Left ventricle myocardium superior (tissue), 1 donor: ENCODE data around the gene NPSR1. TPM values are rescaled to one million over a fixed set of nuclear protein-coding genes. Genes with fewer than 3 reads are reported as not detected.
"Not testable (repeated sequence)": the region's sequence is repeated elsewhere in the genome, so short reads cannot be mapped to it uniquely, and the experiment has no call there.

ENCODE experiments used
- ATAC-seq: fragments of 200-7000 bp; cut with Tn5 transposase; one replicate; pipeline ENCODE4 v1.9.1; 2020; ENCODE audit warnings: mild to moderate bottlenecking, moderate library complexity
- DNase-seq: peaks from one replicate; pipeline ENCODE4 v3.0.0-alpha.2; 2020
- intact Hi-C: fragments of 100-400 bp; cut with micrococcal nuclease; formaldehyde crosslinking; loops from one replicate; pipeline ENCODE4 v1.11.0; 2022
- total RNA-seq: library from RNA; stranded (reverse); fragmentation: NEBNext Ultra II Directional; extraction: Animal tissue kit (Norgen Biotek cat#: 25700); gene quantifications from one replicate; pipeline ENCODE4 v1.2.1, GENCODE V29; 2021
- donor health status: DM: no; HTN: yes; CAD: no; lungs with severe emphysema.

The NPSR1 gene
- total RNA-seq, 1 donor from 2014 or later: not detected

DNA sequence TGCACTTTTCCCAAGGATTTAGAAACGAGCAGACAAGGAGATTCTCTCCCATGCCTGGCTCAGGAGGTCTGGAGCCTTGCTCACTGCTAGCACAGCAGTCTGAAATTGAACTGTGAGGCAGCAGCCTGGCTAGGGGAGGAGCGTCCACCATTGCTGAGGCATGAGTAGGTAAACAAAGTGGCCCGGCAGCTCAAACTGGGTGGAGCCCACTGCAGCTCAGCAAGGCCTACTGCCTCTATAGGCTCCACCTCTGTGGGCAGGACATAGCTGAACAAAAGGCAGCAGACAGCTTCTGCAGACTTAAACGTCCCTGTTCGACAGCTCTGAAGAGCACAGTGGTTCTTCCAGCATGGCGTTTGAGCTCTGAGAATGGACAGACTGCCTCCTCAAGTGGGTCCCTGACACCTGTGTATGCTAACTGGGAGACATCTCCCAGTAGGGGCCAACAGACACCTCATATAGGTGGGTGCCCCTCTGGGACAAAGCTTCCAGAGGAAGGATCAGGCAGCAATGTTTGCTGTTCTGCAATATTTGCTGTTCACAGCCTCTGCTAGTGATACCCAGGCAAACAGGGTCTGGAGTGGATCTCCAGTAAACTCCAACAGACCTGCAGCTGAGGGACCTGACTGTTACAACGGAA is 156.3 kb downstream of the NPSR1 start:
- intact Hi-C loops, ATAC-seq, DNase-seq: not testable (repeated sequence)

DNA sequence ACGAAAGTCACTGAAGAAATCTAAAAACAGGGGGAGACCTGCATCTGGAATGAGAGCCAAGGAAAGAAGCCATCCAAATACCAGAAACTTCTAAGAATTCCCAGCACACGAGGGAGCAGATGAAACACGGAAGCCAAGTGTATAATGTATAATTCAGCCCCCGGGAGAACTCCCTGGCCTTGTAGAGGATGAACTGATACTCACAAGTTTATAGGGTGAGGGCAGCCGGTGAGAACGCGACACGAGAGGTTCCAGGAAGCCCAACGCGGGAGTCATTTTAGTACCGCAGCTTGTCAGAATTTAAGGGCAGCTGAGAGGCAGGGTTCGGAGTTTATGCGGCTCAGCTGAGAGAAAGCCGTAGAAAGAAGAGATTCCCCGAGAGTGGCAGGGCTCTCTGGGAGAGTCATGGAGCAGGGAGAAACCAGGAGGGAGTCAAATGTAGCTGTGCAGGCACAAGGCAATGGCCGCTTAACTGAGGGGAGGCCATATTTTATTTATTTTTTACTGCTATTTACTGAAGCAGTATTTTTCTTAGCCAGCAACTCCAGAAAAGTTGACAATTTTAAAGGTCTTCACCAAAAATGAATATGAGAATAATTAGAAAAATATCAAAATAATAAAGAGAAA is 164.0 kb downstream of the NPSR1 start:
- ATAC-seq: no peak
- intact Hi-C loops: no loop called here
- no peak for DNase-seq

DNA sequence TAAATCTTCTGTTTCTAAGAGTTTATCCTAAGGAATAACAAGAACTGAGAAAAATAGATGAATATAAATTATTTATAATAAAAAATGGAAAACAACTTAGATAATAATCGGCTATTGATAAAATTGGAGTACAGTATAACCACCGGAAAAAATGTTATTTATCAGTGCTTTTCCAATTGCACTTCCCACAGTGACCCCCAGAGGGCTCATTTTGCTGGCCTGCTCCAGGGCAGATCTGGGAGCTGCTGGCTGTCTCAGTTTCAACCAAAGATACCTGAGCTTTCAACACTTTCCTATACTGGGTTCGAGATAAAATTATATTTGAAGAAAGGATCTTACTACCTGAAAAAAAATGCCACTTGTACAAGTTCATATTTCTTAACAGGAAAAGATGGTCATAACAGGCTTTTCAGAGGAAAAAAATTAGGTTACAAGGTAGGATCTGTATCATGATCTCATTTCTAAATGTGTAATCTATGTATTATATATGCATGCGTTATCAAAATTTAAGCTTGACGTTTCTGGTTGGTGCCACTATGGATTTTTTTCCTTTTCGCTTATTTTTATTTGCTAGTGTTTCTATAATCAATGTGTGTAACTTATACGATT is 165.7 kb downstream of the NPSR1 start:
- intact Hi-C loops: no loop called here
- ATAC-seq: peak; percentile 42

GRCh38 chr7:34825221-34825620 is 167.2 kb downstream of the NPSR1 start:
- ATAC-seq: no peak
- DNase-seq: no peak
- intact Hi-C loops: no loop called here

More for the DNA sequence above, 165.7 kb downstream of the NPSR1 start:
- peak; percentile 33 for DNase-seq

GRCh38 chr7:34830390-34830789 is 172.4 kb downstream of the NPSR1 start:
- DNase-seq (no peak), ATAC-seq (no peak)
- intact Hi-C loops: no loop called here

- intact Hi-C loops: no loop called here
- ATAC-seq (no peak), DNase-seq (no peak)
Observed at GRCh38 chr7:34831436-34831835, 173.4 kb downstream of the NPSR1 start.

- no peak for ATAC-seq
- DNase-seq: no peak
- intact Hi-C loops: no loop called here
Observed at GRCh38 chr7:34832020-34832419, 174.0 kb downstream of the NPSR1 start.

- no peak for ATAC-seq
- intact Hi-C loops: no loop called here
- DNase-seq: no peak
Observed at GRCh38 chr7:34835901-34836600, 178.0 kb downstream of the NPSR1 start.

- intact Hi-C loops: no loop called here
- ATAC-seq (no peak), DNase-seq (no peak)
Observed at GRCh38 chr7:34837316-34837715, 179.3 kb downstream of the NPSR1 start.

DNA sequence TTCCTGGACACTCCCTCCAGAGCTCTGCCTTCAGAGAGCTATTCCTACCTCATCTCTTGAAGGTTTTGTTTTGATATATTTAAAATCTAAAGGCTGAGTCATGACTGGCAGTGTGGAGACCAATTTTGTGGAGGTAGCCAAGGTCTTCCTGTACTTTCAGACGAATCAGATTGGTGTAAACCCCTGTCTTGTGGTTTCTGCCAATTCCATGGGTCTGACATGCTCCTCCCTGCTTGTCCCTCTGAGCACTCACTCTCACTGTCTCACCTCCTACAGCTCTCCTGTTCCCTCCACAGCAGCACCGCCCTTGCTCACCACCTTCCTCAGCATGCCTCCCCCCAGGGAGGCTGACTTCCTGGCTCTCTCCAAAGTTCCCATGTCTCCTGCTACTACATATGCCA is 179.8 kb downstream of the NPSR1 start:
- ATAC-seq (no peak), DNase-seq (no peak)
- intact Hi-C loops: no loop called here

DNA sequence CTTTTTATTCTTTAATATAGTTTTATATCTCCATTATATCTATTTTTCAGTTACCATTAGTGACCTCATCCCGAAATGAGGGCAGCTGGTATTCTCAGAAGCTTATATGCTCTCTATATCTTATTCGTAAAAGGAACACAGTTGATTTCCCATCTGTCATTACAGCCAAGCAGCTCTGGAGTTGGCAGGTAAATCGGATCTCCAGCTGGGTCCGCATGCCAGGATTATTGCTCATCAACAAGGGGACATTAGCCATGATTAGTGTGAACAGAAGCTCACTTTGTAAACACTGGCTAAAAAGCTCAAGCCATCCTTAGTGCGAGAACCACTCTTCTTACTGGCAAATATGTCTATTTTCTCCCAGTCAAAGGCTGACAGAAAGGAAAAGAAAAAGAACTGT is 180.3 kb downstream of the NPSR1 start:
- intact Hi-C loops: no loop called here
- no peak for ATAC-seq
- no peak for DNase-seq

- no peak for ATAC-seq
- intact Hi-C loops: no loop called here
- no peak for DNase-seq
Observed at GRCh38 chr7:34839645-34840044, 181.6 kb downstream of the NPSR1 start.

- DNase-seq (no peak), ATAC-seq (no peak)
- intact Hi-C loops: no loop called here
Observed at GRCh38 chr7:34840176-34840785, 182.3 kb downstream of the NPSR1 start.

DNA sequence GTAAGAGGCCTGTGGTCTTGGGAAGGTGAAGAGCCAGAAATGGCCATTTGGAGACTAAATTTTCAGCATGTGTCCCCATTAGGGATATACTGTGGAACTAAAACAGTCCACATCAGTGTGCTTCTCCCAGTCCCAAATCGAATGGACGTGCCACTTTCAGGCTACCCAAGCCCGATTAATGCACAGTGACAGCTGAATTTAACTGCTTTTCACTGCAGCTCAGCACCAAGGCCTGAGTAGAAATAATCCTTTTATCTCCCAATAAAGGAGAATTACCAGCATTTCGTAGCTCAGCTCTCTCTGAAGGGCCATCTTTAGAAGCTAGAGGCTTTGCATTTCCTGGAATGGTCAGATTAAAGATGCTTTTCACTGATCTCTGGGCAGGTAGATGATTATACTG is 183.3 kb downstream of the NPSR1 start:
- no peak for ATAC-seq
- no peak for DNase-seq
- intact Hi-C loops: no loop called here

- intact Hi-C loops: no loop called here
- no peak for DNase-seq
- ATAC-seq: no peak
Observed at GRCh38 chr7:34842782-34843181, 184.8 kb downstream of the NPSR1 start.

DNA sequence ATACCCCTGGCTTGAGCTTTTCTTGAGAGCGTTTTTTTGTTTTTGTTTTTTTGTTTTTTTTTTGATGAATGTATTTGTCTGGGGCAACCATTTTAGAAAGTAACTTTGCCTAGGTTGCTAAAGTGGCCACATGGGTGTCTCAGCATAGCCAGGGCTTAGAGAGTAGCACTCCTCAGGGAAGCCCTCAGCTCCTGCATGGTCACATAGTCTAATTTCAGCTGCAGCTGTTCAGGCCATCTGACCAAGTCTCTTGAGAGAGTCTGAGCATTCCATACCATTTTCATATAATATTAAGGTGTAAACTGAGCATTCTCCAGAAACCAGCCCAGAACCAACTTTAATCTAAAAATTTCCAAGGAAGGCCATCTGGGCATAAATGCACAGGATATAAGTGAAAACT is 186.4 kb downstream of the NPSR1 start:
- ATAC-seq: no peak
- intact Hi-C loops: no loop called here
- DNase-seq: no peak

GRCh38 chr7:34844936-34845665 is 187.1 kb downstream of the NPSR1 start:
- ATAC-seq (no peak), DNase-seq (no peak)
- intact Hi-C loops: no loop called here

GRCh38 chr7:34845666-34846361 is 187.8 kb downstream of the NPSR1 start:
- DNase-seq (no peak), ATAC-seq (no peak)
- intact Hi-C loops: no loop called here

DNA sequence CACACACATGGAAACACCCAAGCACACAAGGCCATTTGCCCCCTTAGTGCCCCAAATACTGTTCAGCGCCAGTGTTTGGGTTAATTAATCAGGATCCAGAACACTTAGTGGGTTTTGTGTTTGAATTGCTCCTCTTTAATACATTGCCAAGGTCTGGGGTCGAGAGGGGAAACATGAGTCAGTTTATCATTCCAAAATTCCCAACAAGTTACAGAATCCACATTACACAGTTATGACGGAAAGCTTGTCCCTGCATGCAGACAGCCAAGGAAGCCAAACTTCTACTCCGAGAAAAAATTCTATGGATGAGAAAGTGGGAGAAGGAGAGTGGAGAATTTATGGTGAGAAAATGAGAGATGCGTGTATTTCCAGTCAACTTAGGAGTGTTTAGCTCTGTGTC is 189.0 kb downstream of the NPSR1 start:
- ATAC-seq: no peak
- intact Hi-C loops: no loop called here

More for the DNA sequence above, 189.0 kb downstream of the NPSR1 start:
- DNase-seq: no peak
